ENCODE data around the gene PSME1. TPM values are rescaled to one million over a fixed set of nuclear protein-coding genes. Genes with fewer than 3 reads are reported as not detected.

The PSME1 gene
- total and polyA plus RNA-seq, 2 experiments from 2014 or later: 61.1 to 215 TPM

DNA sequence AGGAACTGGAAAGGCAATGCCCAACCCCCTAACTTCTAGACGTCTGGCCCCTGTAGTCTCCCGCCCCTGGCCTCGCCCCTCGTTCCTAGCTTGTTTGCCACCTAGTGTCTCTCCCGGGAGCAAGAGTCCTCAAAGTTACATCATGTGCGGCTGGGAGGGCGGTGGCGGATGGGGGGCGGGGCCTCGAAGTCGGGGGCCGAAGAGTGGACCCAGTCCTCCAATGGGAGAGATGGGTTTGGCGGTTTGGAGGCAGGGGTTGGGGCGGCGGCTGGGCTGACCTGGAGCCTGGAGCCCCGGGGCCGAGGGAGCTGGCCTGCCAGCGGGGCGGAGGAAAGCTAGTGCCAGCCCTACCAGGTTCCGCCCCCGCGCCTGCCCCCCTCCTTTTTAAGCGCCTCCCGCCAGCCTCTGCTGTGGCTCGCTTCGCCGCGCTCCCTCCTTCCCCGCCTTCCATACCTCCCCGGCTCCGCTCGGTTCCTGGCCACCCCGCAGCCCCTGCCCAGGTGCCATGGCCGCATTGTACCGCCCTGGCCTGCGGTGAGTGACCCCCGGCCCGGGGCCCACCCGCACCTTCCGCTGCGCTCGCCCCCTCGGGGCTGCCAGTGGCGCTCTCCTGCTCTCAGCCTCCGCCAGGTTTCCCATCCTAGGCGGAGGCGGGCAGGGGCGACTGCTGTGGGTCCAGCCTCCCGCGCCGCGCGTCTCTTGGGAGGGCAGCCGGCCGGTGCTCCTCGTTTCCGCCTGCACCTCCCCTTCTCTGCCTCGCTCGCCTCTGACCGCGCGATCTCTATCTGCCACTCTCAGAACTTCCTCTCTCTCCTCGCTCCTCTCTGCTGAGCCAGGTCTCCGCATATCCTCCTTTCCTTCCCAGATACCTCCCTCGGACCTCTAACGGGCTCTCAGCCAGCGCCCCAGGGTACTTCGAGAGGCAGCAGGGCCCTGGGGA lies 41.8 kb upstream of the PSME1 start, which contains the start of gene PCK2:
Gene PCK2, plus strand, starts transcription at position 411 of the 940 bp plus-strand sequence. Its CDS starts 95 bp downstream, at position 506.
- TF ChIP-seq EZH2phosphoT487 (IDR thresholded peaks at IDR 0.05; ENCODE audit: unreplicated experiment) (no peak), STAT1 (IDR thresholded peaks at IDR 0.05; ENCODE audit: unreplicated experiment) (no peak), POLR2AphosphoS5 (IDR thresholded peaks at IDR 0.05; ENCODE audit: low read depth) (peak; percentile 98), ZNF331 (CRISPR knock-in tag; IDR thresholded peaks at IDR 0.05; ENCODE audit: low read depth) (no peak), JUNB (IDR thresholded peaks at IDR 0.05; ENCODE audit: unreplicated experiment) (no peak), ZNF114 (CRISPR knock-in tag; IDR thresholded peaks at IDR 0.05) (no peak), ZNF462 (CRISPR knock-in tag; IDR thresholded peaks at IDR 0.05) (no peak), EZH2 (IDR thresholded peaks at IDR 0.05; ENCODE audit: low read depth, unreplicated experiment) (no peak), NANOG (IDR thresholded peaks at IDR 0.05; ENCODE audit: borderline replicate concordance) (no peak), REST (IDR thresholded peaks at IDR 0.05; ENCODE audit: unreplicated experiment) (no peak), CREB1 (CRISPR knock-in tag; IDR thresholded peaks at IDR 0.05; ENCODE audit: low read depth) (peak; percentile 42; the same call in 1 of the 2 replicates), ETS1 (IDR thresholded peaks at IDR 0.05) (no peak)
- TF ChIP-seq, protein P1, sequence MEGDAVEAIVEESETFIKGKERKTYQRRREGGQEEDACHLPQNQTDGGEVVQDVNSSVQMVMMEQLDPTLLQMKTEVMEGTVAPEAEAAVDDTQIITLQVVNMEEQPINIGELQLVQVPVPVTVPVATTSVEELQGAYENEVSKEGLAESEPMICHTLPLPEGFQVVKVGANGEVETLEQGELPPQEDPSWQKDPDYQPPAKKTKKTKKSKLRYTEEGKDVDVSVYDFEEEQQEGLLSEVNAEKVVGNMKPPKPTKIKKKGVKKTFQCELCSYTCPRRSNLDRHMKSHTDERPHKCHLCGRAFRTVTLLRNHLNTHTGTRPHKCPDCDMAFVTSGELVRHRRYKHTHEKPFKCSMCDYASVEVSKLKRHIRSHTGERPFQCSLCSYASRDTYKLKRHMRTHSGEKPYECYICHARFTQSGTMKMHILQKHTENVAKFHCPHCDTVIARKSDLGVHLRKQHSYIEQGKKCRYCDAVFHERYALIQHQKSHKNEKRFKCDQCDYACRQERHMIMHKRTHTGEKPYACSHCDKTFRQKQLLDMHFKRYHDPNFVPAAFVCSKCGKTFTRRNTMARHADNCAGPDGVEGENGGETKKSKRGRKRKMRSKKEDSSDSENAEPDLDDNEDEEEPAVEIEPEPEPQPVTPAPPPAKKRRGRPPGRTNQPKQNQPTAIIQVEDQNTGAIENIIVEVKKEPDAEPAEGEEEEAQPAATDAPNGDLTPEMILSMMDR (conservative IDR thresholded peaks at IDR 0.05; ENCODE audit: low read depth in 2 of 2): no peak
- Histone ChIP-seq H3F3A (replicated peaks; ENCODE audit: low read depth) (peaks cover 15% of the 10 kb centered on the region), H3K4me2 (peak within 1 kb of the TSS; percentile 100), H3K4me1 (ENCODE audit: insufficient read depth) (peaks cover 18% of the 10 kb centered on the region), H3K9me2 (ENCODE audit: insufficient read depth) (peaks cover 8% of the 10 kb centered on the region), H3K4me3 (peak within 1 kb of the TSS; percentile 100), H3K27me3 (ENCODE audit: insufficient read depth) (no peaks in the 10 kb centered on the region), H4K20me1 (replicated peaks; ENCODE audit: insufficient read depth) (peaks cover 5% of the 10 kb centered on the region; the same call in 1 of the 2 replicates), H3K36me3 (ENCODE audit: insufficient read depth) (no peaks in the 10 kb centered on the region), H3K27ac (ENCODE audit: low read depth) (peak within 1 kb of the TSS; percentile 99), H2AFZ (peak within 1 kb of the TSS; percentile 23; the same call in 1 of the 2 replicates), H3K79me2 (replicated peaks; ENCODE audit: insufficient read depth) (peaks cover 22% of the 10 kb centered on the region)
- Mint-ChIP-seq H3K9me3 (peaks cover 3% of the 10 kb centered on the region; the same call in 2 of the 3 replicates), H3K4me1 (peaks cover 38% of the 10 kb centered on the region), H3K27ac (peak within 1 kb of the TSS; percentile 100), H3K4me3 (peak within 1 kb of the TSS; percentile 100), H3K27me3 (ENCODE audit: insufficient read depth, low read depth, poor library complexity) (peaks cover 24% of the 10 kb centered on the region), H3K36me3 (ENCODE audit: low read depth) (peaks cover 51% of the 10 kb centered on the region)
- peak; percentile 98 for DNase-seq (ENCODE audit: low spot score)
- peak; percentile 89 for ATAC-seq
